ENCODE results near the gene CRB2.

DNA sequence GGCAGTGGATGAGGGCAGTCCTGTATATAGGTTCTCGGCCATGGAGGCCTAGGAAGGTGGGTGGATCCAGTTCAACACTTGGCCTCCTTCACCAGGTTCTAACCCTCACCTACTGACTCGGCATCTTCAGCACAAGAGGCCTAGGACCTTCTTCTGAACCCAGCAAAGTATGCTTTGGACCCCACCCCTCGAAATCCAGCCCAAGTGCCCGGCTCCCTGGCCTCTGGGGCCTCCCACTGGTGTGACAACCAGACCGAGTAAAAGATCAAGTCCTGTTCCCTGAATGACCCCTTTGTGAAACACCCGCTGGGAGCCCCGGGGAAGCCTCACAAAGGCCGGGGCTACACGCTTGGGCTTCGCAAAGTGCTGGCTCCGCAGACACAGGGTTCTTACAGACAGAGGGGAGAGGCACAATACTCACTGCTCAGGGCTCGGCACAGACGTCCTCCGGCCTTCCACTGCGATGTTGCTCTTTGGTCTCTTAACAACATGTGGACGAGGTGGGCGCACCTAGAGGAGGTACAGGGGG is 47.0 kb downstream of the CRB2 start:
- TF ChIP-seq POLR2A (IDR thresholded peaks at IDR 0.05), result no peak
- TF ChIP-seq, protein P1, sequence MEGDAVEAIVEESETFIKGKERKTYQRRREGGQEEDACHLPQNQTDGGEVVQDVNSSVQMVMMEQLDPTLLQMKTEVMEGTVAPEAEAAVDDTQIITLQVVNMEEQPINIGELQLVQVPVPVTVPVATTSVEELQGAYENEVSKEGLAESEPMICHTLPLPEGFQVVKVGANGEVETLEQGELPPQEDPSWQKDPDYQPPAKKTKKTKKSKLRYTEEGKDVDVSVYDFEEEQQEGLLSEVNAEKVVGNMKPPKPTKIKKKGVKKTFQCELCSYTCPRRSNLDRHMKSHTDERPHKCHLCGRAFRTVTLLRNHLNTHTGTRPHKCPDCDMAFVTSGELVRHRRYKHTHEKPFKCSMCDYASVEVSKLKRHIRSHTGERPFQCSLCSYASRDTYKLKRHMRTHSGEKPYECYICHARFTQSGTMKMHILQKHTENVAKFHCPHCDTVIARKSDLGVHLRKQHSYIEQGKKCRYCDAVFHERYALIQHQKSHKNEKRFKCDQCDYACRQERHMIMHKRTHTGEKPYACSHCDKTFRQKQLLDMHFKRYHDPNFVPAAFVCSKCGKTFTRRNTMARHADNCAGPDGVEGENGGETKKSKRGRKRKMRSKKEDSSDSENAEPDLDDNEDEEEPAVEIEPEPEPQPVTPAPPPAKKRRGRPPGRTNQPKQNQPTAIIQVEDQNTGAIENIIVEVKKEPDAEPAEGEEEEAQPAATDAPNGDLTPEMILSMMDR (IDR thresholded peaks at IDR 0.05), result no peak
